GM12873 (cell line): ENCODE results near the gene MEF2B.

Source experiments
- TF ChIP-seq, protein P1 (sequence below): IDR thresholded peaks from 2 replicates; pipeline ENCODE4 v1.5.1; 2012; ENCODE audit warnings: low read depth, mild to moderate bottlenecking, moderate library complexity, low read length, control low read depth; ENCODE audit not compliant: insufficient read depth; ENCODE audit errors: missing control alignments

MEF2B gene

DNA sequence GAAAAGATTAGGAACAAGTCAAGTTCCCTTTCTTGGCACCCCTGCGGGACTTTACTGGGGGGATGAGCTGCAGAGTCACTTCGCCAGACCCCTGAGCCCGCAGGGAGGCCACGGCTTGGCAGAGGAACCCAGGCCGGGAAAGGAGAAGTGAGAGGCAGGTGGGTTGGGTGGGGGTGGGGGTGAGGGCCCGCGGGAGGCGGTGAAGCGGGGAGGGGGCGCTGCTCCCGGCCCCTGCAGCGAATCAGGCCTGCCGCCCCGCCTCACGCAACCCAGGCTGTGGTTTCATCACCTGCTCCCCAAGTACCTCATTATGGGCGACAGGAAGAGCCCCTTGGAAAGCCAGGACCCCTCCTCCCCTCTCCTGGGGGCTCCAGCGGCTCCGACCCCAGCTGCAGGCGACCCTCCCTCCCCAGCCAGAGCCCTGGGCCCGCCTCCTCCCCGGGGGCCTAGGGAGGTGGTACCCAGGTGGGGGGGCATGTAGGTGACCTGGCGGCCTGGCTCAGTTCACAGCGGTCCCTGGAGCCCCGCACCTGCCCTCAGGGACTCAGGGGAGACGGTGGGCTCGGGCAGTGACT is 9.5 kb downstream of the MEF2B start:
- TF ChIP-seq, protein P1, sequence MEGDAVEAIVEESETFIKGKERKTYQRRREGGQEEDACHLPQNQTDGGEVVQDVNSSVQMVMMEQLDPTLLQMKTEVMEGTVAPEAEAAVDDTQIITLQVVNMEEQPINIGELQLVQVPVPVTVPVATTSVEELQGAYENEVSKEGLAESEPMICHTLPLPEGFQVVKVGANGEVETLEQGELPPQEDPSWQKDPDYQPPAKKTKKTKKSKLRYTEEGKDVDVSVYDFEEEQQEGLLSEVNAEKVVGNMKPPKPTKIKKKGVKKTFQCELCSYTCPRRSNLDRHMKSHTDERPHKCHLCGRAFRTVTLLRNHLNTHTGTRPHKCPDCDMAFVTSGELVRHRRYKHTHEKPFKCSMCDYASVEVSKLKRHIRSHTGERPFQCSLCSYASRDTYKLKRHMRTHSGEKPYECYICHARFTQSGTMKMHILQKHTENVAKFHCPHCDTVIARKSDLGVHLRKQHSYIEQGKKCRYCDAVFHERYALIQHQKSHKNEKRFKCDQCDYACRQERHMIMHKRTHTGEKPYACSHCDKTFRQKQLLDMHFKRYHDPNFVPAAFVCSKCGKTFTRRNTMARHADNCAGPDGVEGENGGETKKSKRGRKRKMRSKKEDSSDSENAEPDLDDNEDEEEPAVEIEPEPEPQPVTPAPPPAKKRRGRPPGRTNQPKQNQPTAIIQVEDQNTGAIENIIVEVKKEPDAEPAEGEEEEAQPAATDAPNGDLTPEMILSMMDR = no peak

DNA sequence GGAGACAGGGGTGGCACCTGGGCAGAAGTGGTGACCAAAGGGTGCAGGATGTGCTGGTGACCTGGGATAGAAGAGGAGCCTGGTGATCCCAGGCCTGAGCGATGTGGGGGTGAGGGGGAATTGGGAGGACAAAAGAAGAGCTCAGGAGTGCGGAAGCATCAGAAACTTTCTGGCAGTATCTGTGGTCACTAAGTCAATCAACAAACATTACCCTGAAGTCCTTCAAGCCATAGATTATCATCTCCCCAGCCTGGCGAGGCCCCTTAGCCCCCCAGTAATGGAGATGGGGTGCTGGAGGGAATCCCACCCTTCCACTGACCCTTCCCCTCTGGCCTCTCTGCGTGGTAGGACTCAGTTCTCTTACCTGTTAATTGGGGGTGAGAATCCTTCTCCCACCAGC is 10.5 kb downstream of the MEF2B start:
- TF ChIP-seq, protein P1 = no peak

DNA sequence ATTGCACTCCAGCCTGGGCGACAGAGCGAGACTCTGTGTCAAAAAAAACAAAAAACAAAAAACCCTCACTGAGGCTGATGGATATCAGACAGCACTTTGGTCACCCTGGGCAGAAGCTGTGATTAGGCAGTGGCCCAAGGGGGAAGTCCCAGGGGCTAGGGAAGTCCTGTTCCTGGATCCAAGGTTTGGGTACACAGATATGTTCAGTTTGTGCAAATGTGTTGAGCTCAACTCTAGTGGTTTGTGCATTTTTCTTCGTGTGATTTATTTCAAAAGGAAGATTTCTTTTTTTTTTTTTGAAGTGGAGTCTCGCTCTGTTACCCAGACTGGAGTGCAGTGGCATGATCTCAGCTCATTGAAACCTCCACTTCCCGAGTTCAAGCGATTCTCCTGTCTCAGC is 12.3 kb downstream of the MEF2B start:
- TF ChIP-seq, protein P1 = no peak

DNA sequence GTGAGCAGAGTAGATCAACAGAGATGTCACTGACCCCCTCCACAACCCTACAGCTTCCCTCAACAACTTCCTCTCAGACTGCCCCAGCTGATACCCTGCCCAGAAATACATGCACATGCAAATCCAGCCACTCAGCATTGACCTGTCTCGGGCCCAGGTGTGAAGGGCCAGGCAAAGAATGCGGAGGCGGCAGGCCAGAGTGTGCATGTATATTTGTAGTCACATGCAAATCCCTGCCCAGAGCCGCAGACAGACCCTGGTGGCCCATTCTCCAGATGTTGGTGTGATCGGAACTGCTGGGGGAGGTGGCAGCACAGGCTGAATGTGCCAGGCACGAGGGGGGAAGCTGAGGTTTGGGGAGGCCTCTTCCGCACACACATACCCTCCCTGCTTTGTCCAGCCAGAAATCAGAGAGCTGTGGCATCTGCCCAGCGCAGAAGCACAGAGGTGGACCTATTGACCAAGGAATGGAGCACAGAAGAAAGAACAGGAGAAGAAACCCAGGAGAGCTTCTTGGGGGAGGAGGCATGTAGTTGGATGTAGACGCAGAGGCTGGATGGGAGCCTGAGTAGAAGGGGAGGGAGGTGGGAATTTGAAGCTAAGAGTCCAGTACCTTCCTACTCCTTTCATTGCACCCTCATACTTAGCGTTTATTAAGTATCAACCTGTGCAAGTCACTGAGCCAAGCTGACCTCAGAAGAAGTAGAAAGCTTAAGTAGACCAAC is 14.4 kb downstream of the MEF2B start:
- TF ChIP-seq, protein P1 = no peak

DNA sequence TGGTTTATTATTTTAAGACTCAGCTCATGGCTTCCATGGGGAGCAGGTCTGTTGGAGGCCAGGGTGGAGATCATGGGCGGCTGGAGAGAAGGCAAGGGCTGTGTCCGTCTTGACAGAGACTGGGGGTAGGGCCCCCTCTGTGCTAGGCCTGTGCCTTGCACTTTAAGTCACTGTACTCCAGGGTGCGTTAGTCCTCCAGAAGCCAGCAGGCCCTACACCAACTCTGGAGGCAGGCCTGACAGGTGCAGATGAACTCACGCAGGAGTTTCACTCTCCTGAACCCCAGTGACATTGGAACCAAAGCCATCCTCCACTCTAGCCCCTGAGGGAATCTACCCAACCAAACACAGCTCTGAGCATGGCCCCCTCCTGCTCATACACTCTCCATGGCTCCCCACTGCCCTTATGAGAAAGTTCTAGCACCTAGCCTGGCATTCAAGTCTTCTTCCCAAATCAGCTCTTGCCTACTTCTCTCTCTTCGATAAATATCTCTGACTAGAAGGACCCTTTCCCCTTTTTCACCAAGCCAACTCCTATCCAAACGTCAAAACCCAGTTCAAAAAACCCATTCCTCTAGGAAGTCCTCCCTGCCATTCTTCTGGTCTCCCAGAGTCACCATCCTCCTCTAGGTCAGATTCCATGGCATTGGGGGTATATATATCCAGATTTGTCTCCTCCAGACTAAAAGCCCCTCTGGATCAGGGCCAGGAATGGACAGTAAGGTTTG is 15.1 kb downstream of the MEF2B start:
- TF ChIP-seq, protein P1 = peak; percentile 27

DNA sequence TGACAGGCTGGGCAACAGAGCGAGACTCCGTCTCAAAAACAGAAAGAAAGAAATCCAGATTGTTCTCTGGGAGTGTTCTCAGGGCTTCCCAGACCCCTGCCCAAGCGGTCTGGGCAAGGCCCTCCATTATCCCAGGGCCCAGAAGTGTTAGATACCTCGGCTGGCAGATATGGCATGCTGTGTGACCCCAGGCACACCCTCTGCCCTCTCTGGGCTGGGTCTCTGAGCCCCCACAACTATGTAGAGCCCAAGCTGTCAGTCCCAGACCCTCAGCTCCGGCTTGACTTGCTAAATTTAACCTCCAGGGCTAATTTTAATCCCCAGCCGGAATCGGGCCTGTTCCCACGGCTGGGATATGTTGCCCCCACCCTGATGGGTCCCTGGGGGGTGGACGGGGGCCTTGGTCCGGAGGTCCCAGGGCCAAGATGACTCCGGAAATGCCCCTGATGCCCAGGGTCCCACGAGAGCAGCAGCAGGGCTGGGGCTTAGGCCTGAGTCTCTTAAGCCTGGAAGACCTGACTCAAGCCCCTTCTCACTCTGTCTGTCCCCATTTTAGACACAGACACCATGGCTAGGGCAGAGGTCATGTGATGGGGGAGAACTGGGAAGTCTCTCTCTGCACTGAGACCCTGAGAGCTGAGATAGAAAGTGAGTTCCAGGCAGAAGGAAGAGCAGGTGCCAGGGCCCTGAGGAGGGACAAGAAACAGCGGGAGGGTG is 17.2 kb downstream of the MEF2B start:
- TF ChIP-seq, protein P1 = no peak

DNA sequence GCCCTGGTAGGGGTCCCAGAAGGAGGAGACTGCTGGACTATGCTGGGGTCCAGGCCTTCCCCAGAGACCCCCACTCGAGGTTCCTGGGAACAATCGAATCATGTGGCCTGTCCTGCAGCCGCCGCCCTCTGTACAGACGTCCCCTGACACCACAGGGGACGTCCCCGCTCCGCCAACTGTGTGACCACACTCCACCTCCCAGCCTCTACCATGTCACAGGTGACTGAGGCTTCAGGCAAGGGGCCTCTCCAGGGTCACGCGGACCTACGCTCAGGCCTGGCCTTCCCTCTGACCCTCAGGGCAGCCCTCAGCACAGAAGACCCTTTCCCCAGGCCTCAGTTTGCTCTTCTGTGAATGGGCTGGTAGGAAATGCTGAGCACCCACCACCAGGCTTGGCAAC is 18.6 kb downstream of the MEF2B start:
- TF ChIP-seq, protein P1 = no peak
